AG04449 (cell line): ENCODE data around the gene KIF17.
A peak's percentile ranks its signal among the peaks of the same experiment; 100 is the strongest.

Experiments
- CTCF ChIA-PET: fragments of 350-600 bp; formaldehyde crosslinking; extraction: SDS; loops from one replicate; lab custom pipeline; 2021; ENCODE audit warnings: antibody characterized with exemption; lab: Yijun Ruan, JAX
- POLR2A ChIA-PET: fragments of 400-600, 350-600 bp; formaldehyde crosslinking; extraction: SDS; loops from one replicate; lab custom pipeline; 2020; ENCODE audit warnings: antibody characterized with exemption, inconsistent platforms; lab: Yijun Ruan, JAX
- DNase-seq: peaks from one replicate; pipeline ENCODE4 v3.0.0-alpha.2; 2010; ENCODE audit warnings: low read depth, low spot score
- H3K4me3 ChIP-seq: 2 replicates; pipeline ENCODE4 v1.5.1; 2011; ENCODE audit warnings: low read depth, mild to moderate bottlenecking, control low read depth, low read length
- TF ChIP-seq, protein P1 (sequence below): IDR thresholded peaks from one replicate; pipeline ENCODE4 v1.5.1; 2011; ENCODE audit warnings: mild to moderate bottlenecking, moderate library complexity, low read length, control low read depth, inconsistent platforms; ENCODE audit not compliant: insufficient read depth; ENCODE audit errors: missing control alignments

KIF17 gene

DNA sequence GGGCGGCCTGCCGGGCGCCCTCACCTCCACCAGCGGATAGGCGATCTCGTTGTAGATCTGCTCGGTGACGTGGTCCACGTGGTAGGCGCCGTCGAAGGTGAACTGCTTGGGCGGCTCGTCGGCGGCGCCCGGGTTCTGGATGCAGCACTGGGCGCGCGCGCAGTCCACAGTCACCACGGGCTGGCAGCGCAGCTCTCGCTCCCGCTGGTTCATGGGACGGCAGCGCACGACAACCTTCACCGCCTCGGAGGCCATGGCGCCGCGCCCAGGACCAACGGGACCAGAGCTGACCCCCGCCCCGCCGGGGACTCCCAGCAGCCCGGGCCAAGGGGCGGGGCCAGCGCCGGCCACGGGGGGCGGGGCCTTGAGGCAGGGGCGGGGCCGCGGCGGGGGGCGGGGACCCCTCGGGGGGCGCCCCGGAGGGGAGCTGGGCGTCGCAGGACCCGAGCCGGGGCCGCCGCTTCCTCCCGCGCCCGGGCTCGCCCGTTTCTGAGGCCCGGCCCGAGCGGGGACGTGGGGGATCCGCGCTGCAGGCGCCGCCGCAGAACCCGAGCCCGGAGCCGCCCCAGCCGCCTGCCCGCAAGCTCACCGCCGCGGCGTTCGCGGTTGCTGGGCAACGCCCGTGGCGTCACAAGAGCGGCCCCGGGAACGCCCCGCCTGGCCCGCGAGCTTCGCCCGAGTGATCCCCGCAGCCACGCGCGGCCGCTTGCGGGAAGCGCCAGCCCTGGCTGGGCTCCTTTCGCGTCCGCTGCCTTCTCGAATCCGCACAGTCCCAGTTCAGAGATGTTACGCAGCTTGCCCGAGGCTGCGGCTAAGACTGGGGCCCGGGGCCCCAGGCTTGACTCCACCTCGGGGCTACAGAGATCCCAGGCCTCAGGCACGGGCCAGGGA lies at the start of gene KIF17:
KIF17 (minus strand) TSS at position 556 of the 891 bp plus-strand sequence; CDS start at position 255, 301 bp downstream.
- TF ChIP-seq, protein P1, sequence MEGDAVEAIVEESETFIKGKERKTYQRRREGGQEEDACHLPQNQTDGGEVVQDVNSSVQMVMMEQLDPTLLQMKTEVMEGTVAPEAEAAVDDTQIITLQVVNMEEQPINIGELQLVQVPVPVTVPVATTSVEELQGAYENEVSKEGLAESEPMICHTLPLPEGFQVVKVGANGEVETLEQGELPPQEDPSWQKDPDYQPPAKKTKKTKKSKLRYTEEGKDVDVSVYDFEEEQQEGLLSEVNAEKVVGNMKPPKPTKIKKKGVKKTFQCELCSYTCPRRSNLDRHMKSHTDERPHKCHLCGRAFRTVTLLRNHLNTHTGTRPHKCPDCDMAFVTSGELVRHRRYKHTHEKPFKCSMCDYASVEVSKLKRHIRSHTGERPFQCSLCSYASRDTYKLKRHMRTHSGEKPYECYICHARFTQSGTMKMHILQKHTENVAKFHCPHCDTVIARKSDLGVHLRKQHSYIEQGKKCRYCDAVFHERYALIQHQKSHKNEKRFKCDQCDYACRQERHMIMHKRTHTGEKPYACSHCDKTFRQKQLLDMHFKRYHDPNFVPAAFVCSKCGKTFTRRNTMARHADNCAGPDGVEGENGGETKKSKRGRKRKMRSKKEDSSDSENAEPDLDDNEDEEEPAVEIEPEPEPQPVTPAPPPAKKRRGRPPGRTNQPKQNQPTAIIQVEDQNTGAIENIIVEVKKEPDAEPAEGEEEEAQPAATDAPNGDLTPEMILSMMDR = no peak
- peak within 1 kb of the TSS; percentile 59 for H3K4me3 ChIP-seq
- ChIA-PET CTCF (interaction anchor here (0.9 to 2.4 kb wide), 5 partner anchors 11 to 21 kb away, joined by 3 to 9 read pairs (median 5); no protein-coding TSS in a partner anchor), POLR2A (no interaction called here)
- no peak for DNase-seq

DNA sequence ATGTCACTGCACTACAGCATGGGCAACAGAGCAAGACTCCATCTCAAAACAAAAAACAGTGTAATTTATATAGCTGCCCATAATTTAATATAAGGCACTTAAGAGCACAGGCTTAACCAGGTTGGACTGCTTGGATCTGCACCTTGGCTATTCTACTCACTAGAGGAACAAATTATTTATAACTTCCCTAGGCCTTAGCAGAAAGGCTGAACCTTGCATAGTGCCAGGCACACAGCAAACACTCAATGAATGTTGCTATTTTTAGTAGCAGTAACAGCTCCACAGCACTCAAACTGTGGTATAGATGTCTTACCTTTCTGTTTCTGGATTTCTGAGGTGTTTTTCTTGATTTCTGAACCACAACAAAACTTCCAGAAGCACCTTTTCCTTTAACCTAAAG lies 49.5 kb upstream of the KIF17 start:
- TF ChIP-seq, protein P1 = no peak
- POLR2A ChIA-PET = no interaction called here
- no peak for DNase-seq
- no peak overlapping the region for H3K4me3 ChIP-seq
- CTCF ChIA-PET = interaction anchor here (0.7 to 1.2 kb wide), 3 partner anchors 23 to 70 kb away, joined by 3 to 7 read pairs (median 3); no protein-coding TSS in a partner anchor

DNA sequence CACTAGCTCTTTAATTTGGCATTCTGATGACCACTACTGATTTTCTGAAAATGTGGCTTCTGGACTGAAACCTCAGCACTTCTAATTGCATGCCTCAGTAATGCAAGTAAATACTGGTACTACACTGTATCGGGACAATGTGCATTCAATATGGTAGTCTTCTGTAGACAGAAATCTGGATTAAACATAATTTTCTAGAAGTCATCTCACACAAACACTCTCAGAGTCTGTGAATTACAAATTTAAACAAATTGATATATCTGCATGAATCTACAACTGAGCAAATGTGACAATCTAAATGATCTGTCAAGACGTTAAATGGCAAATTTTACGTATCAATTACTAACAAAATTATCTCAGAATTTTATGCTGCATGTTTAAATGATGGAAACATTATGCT lies 45.6 kb upstream of the KIF17 start:
- TF ChIP-seq, protein P1 = no peak
- no peak overlapping the region for H3K4me3 ChIP-seq
- CTCF ChIA-PET = no interaction called here
- no peak for DNase-seq
- POLR2A ChIA-PET = no interaction called here

DNA sequence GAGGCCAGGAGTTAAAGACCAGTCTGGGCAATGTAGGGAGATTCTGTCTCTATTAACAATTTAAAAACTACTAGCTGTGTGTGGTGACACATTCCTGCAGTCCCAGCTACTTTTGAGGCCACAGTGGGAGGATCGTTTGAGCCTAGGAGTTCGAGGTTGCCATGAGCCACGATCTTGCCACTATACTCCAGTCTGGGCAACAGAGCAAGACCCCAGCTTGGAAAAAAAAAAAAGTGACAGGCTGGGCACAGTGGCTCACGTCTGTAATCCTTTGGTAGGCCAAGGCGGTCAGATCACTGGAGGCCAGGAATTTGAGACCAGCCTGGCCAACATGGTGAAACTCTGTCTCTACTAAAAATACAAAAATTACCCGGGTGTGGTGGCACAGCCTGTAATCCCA lies 42.5 kb upstream of the KIF17 start:
- H3K4me3 ChIP-seq = no peak overlapping the region
- DNase-seq = no peak
- ChIA-PET POLR2A (no interaction called here), CTCF (interaction anchor here (0.7 to 1.0 kb wide), 2 partner anchors 10 to 16 kb away, joined by 3 read pairs; no protein-coding TSS in a partner anchor)
- TF ChIP-seq, protein P1 = no peak

DNA sequence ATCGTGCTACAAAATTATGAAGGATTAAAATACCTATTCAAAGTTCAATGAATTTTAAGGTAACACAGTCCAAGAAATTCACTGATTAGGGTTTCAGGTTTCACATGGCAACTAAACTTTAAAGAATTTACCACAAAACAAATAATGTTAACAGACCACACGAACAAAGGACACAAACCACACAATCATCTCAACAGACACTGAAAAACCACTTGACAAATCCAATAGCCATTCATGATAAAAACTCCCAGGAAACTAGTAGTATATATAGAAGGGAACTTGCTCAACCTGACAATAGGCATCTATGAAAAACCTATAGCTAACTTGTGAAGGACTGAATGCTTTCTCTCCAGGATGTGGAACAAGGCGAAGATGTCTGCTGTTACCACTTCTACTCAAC lies 35.8 kb upstream of the KIF17 start:
- H3K4me3 ChIP-seq = no peak overlapping the region
- CTCF ChIA-PET = interaction anchor here (1.1 kb wide), 1 partner anchor 16 kb away, joined by 4 read pairs; no protein-coding TSS in a partner anchor
- DNase-seq = no peak
- POLR2A ChIA-PET = no interaction called here
- TF ChIP-seq, protein P1 = no peak

DNA sequence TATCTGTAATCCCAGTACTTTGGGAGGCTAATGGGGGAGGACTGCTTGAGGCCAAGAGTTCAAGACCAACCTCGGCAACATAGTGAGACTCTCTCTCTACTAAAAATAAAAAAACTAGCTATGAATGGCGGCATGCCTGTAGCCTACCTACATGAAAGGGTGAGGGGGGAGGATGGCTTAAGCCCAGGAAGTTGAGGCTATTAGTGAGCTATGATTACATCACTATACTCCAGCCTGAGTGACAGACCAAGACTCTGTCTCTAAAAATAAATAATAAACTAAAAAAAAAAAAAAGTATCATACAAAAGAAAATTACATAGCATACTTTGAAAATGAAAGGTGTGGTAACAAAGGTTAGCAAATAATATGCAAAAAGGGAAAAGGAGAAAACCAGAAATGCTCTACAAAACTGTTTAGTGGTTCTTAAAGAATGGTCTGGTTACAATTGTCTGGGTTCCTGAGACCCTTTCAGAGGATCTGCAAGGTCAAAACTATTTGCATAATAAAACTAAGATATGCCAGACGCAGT lies 33.7 kb upstream of the KIF17 start:
- DNase-seq = no peak
- CTCF ChIA-PET = interaction anchor here (1.0 to 1.8 kb wide), 5 partner anchors 11 to 444 kb away, joined by 3 to 5 read pairs (median 4); no protein-coding TSS in a partner anchor
- TF ChIP-seq, protein P1 = no peak
- POLR2A ChIA-PET = no interaction called here
- no peak overlapping the region for H3K4me3 ChIP-seq
